SK-N-SH treated with all-trans-retinoic acid at 6 μM for 48 hours (cell line): ENCODE measurements around the gene TLX2.

ENCODE experiments used
- ATAC-seq: fragments of 200-7000 bp; cut with Tn5 transposase; 3 replicates; pipeline ENCODE4 v1.9.1; 2020; ENCODE audit warnings: mild to moderate bottlenecking, moderate library complexity
- ARNTL ChIP-seq: fragments of 450-650 bp; formaldehyde crosslinking; IDR thresholded peaks from 2 replicates; pipeline ENCODE4 v1.5.0; 2020; ENCODE audit warnings: low read depth, mild to moderate bottlenecking, moderate library complexity, borderline replicate concordance
- BACH2 ChIP-seq: fragments of 250-450 bp; sonication (Bioruptor Pico); IDR thresholded peaks from 2 replicates; pipeline ENCODE4 v1.9.0; 2021; ENCODE audit warnings: mild to moderate bottlenecking, borderline replicate concordance
- CREB5 ChIP-seq: fragments of 250-450 bp; sonication (Bioruptor Pico); IDR thresholded peaks from 2 replicates; pipeline ENCODE4 v1.5.1; 2020; ENCODE audit warnings: low read depth, mild to moderate bottlenecking, moderate library complexity
- CSDC2 ChIP-seq: fragments of 250-450 bp; sonication (Bioruptor Pico); IDR thresholded peaks from 2 replicates; pipeline ENCODE4 v1.5.0; 2020; ENCODE audit warnings: mild to moderate bottlenecking, moderate library complexity
- CSRNP3 ChIP-seq: fragments of 250-450 bp; sonication (Bioruptor Pico); IDR thresholded peaks from 2 replicates; pipeline ENCODE4 v1.5.1; 2021; ENCODE audit warnings: mild to moderate bottlenecking, moderate library complexity
- GLIS3 ChIP-seq: fragments of 250-450 bp; sonication (Bioruptor Pico); IDR thresholded peaks from 2 replicates; pipeline ENCODE4 v1.5.0; 2020; ENCODE audit warnings: mild to moderate bottlenecking, moderate library complexity
- OSR1 ChIP-seq: fragments of 250-450 bp; sonication (Bioruptor Pico); IDR thresholded peaks from 2 replicates; pipeline ENCODE4 v1.8.0; 2022; ENCODE audit warnings: moderate library complexity, mild to moderate bottlenecking, inconsistent platforms
- PATZ1 ChIP-seq: fragments of 250-450 bp; sonication (Bioruptor Pico); IDR thresholded peaks from 2 replicates; pipeline ENCODE4 v1.8.0; 2020; ENCODE audit warnings: mild to moderate bottlenecking, moderate library complexity, borderline replicate concordance
- POU6F1 ChIP-seq: fragments of 250-450 bp; sonication (Bioruptor Pico); IDR thresholded peaks from 2 replicates; pipeline ENCODE4 v1.8.0; 2021; ENCODE audit warnings: low read depth, mild to moderate bottlenecking, moderate library complexity, borderline replicate concordance
- PPARA ChIP-seq: fragments of 250-450 bp; sonication (Bioruptor Pico); IDR thresholded peaks from 2 replicates; pipeline ENCODE4 v1.5.0; 2020; ENCODE audit warnings: mild to moderate bottlenecking, borderline replicate concordance
- RARB ChIP-seq: fragments of 250-450 bp; sonication (Bioruptor Pico); IDR thresholded peaks from 2 replicates; pipeline ENCODE4 v1.8.0; 2021; ENCODE audit warnings: mild to moderate bottlenecking, moderate library complexity
- SNAI2 ChIP-seq: fragments of 250-450 bp; sonication (Bioruptor Pico); IDR thresholded peaks from 2 replicates; pipeline ENCODE4 v1.5.0; 2020; ENCODE audit warnings: mild to moderate bottlenecking, moderate library complexity
- TOX ChIP-seq: fragments of 250-450 bp; sonication (Bioruptor Pico); IDR thresholded peaks from 2 replicates; pipeline ENCODE4 v1.8.0; 2021; ENCODE audit warnings: mild to moderate bottlenecking, moderate library complexity, borderline replicate concordance
- TSHZ2 ChIP-seq: fragments of 250-450 bp; sonication (Bioruptor Pico); IDR thresholded peaks from 2 replicates; pipeline ENCODE4 v1.5.0; 2020; ENCODE audit warnings: mild to moderate bottlenecking, moderate library complexity
- ZC3H10 ChIP-seq: fragments of 250-450 bp; sonication (Bioruptor Pico); IDR thresholded peaks from 2 replicates; pipeline ENCODE4 v1.5.1; 2021; ENCODE audit warnings: mild to moderate bottlenecking, moderate library complexity
- ZFP3 ChIP-seq: fragments of 250-450 bp; sonication (Bioruptor Pico); IDR thresholded peaks from 2 replicates; pipeline ENCODE4 v1.5.0; 2020; ENCODE audit warnings: mild to moderate bottlenecking, moderate library complexity
- ZFP30 ChIP-seq: fragments of 450-650 bp; formaldehyde crosslinking; IDR thresholded peaks from 2 replicates; pipeline ENCODE4 v1.5.0; 2022; ENCODE audit warnings: mild to moderate bottlenecking, moderate library complexity
- ZNF565 ChIP-seq: fragments of 450-650 bp; formaldehyde crosslinking; conservative IDR thresholded peaks from 2 replicates; pipeline ENCODE4 v1.5.0; 2020; ENCODE audit warnings: low read depth, mild to moderate bottlenecking, moderate library complexity
- ZNF70 ChIP-seq: fragments of 450-650 bp; formaldehyde crosslinking; IDR thresholded peaks from 2 replicates; pipeline ENCODE4 v1.5.0; 2020; ENCODE audit warnings: mild to moderate bottlenecking, moderate library complexity

The TLX2 gene

GRCh38 chr2:74528600-74529356 is 14.5 kb downstream of the TLX2 start:
- TF ChIP-seq ZC3H10 (CRISPR knock-in tag): no peak
- TF ChIP-seq OSR1 (CRISPR knock-in tag): no peak
- no peak for TF ChIP-seq ARNTL (CRISPR knock-in tag)
- no peak for TF ChIP-seq ZFP30 (CRISPR knock-in tag)
- TF ChIP-seq PPARA (CRISPR knock-in tag): no peak
- TF ChIP-seq ZFP3 (CRISPR knock-in tag): no peak
- TF ChIP-seq BACH2 (CRISPR knock-in tag): no peak
- no peak for TF ChIP-seq PATZ1 (CRISPR knock-in tag)
- no peak for TF ChIP-seq GLIS3
- TF ChIP-seq RARB (CRISPR knock-in tag): no peak
- peak; percentile 0; the same call in 2 of the 3 replicates for ATAC-seq

GRCh38 chr2:74529357-74530238 is 15.3 kb downstream of the TLX2 start, which contains the start of the genes AUP1 and HTRA2:
TSS of gene AUP1 (minus strand) at chr2:74529706. CDS start at chr2:74529629, 77 bp downstream.
TSS of gene HTRA2 (plus strand) at chr2:74529933. CDS start at chr2:74530007, 74 bp downstream.
- peak; percentile 94 for ATAC-seq
- TF ChIP-seq GLIS3: 0 out of 2 replicates have a peak, but pooled peaks have one; percentile 40
- TF ChIP-seq OSR1 (CRISPR knock-in tag): no peak

- no peak for TF ChIP-seq OSR1 (CRISPR knock-in tag)
- no peak for TF ChIP-seq SNAI2 (CRISPR knock-in tag)
- no peak for TF ChIP-seq POU6F1
- TF ChIP-seq PATZ1 (CRISPR knock-in tag): no peak
- TF ChIP-seq TSHZ2 (CRISPR knock-in tag): no peak
- TF ChIP-seq CSRNP3 (CRISPR knock-in tag): no peak
- no peak for TF ChIP-seq ZNF565 (CRISPR knock-in tag)
- TF ChIP-seq TOX (CRISPR knock-in tag): no peak
- no peak for TF ChIP-seq ZNF70
- no peak for TF ChIP-seq PPARA (CRISPR knock-in tag)
- TF ChIP-seq BACH2 (CRISPR knock-in tag): no peak
- TF ChIP-seq CREB5: no peak
- TF ChIP-seq RARB (CRISPR knock-in tag): no peak
- no peak for TF ChIP-seq ZFP30 (CRISPR knock-in tag)
- no peak for TF ChIP-seq CSDC2 (CRISPR knock-in tag)
- TF ChIP-seq, all 23 proteins: peak for 0
- ATAC-seq: peak; percentile 53
Observed at GRCh38 chr2:74530239-74531187, 16.3 kb downstream of the TLX2 start.
